ENCODE data around the gene HNRNPD.

GRCh38 chr4:82376109-82376508 is 2.3 kb upstream of the HNRNPD start:
- TF ChIP-seq CTCF (IDR thresholded peaks at IDR 0.05) (no peak), POLR2AphosphoS5 (IDR thresholded peaks at IDR 0.05; ENCODE audit: insufficient read depth in 1 of 2, low read depth in 1 of 2) (no peak)
